ENCODE data around the gene ZNF652. TPM values are rescaled to one million over a fixed set of nuclear protein-coding genes. Genes with fewer than 3 reads are reported as not detected.
"Not testable (repeated sequence)": the region's sequence is repeated elsewhere in the genome, so short reads cannot be mapped to it uniquely, and the experiment has no call there.

Gene ZNF652
- total and polyA plus RNA-seq, 4 donors: 6.8 to 48.9 (median 37.8) TPM

DNA sequence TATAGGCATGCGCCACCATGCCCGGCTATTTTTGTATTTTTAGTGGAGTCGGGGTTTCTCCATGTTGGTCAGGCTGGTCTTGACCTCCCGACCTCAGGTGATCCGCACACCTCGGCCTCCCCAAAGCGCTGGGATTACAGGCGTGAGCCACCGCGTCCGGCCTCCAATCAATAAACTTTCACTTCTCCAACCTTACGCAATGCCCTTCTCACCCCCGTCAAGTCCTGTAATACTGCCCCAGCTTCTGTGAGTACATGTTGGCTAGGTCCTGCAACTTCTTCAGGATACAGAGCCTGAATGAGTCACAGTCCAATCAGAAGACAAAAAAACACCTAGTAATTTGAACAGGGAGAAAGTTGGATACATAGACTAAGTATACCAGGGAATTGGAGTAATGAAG is 84.4 kb downstream of the ZNF652 start:
- no peak overlapping the region for H3K4me3 ChIP-seq
- no peak for ATAC-seq (ENCODE audit: insufficient read depth, low FRiP score)
- H3K27ac ChIP-seq (ENCODE audit: low read depth in 1 of 2, low read length in 1 of 2): no peak overlapping the region
- H3K9me3 ChIP-seq (ENCODE audit: control insufficient read depth in 4 of 4, insufficient read depth in 3 of 4, low read length in 3 of 4): peaks cover 0 to 3% (median 0%) of the 10 kb centered on the region in 4 donors
- H3K4me1 ChIP-seq (ENCODE audit: control insufficient read depth in 5 of 5, insufficient read depth in 5 of 5, low read length in 5 of 5): no peaks in the 10 kb centered on the region
- no peak for TF ChIP-seq CTCF (IDR thresholded peaks at IDR 0.05; ENCODE audit: control extremely low read depth, extremely low read depth)
- WGBS, 2 donors: 85 to 86% methylated on average over 13 of the region's 13 CpGs
- no peak overlapping the region for H3K9ac ChIP-seq (ENCODE audit: insufficient read depth in 1 of 2, low read length in 2 of 2)
- no peak for DNase-seq
- no peaks in the 10 kb centered on the region for H3K36me3 ChIP-seq (ENCODE audit: control insufficient read depth in 4 of 4, insufficient read depth in 4 of 4, low read length in 4 of 4)
- no peaks in the 10 kb centered on the region for H3K27me3 ChIP-seq (ENCODE audit: control insufficient read depth in 3 of 3, insufficient read depth in 3 of 3, low read length in 2 of 3)

- H3K9ac ChIP-seq (ENCODE audit: insufficient read depth in 1 of 2, low read length in 2 of 2); H3K9me3 ChIP-seq (ENCODE audit: control insufficient read depth in 4 of 4, insufficient read depth in 3 of 4, low read length in 3 of 4); H3K27me3 ChIP-seq (ENCODE audit: control insufficient read depth in 3 of 3, insufficient read depth in 3 of 3, low read length in 2 of 3); H3K36me3 ChIP-seq (ENCODE audit: control insufficient read depth in 4 of 4, insufficient read depth in 4 of 4, low read length in 4 of 4); H3K4me3 ChIP-seq; H3K4me1 ChIP-seq (ENCODE audit: control insufficient read depth in 5 of 5, insufficient read depth in 5 of 5, low read length in 5 of 5); DNase-seq; ATAC-seq (ENCODE audit: insufficient read depth, low FRiP score); H3K27ac ChIP-seq (ENCODE audit: low read depth in 1 of 2, low read length in 1 of 2): not testable (repeated sequence)
- 96 to 98% methylated on average over 12 of the region's 12 CpGs for WGBS, 2 donors
Observed at GRCh38 chr17:49275981-49276380, 86.1 kb downstream of the ZNF652 start.

- TF ChIP-seq CTCF (IDR thresholded peaks at IDR 0.05; ENCODE audit: control extremely low read depth, extremely low read depth): no peak
- Histone ChIP-seq H3K9me3 (ENCODE audit: control insufficient read depth in 4 of 4, insufficient read depth in 3 of 4, low read length in 3 of 4) (no peaks in the 10 kb centered on the region), H3K36me3 (ENCODE audit: control insufficient read depth in 4 of 4, insufficient read depth in 4 of 4, low read length in 4 of 4) (no peaks in the 10 kb centered on the region), H3K27ac (ENCODE audit: low read depth in 1 of 2, low read length in 1 of 2) (no peak overlapping the region), H3K4me3 (no peak overlapping the region), H3K4me1 (ENCODE audit: control insufficient read depth in 5 of 5, insufficient read depth in 5 of 5, low read length in 5 of 5) (no peaks in the 10 kb centered on the region), H3K9ac (ENCODE audit: insufficient read depth in 1 of 2, low read length in 2 of 2) (no peak overlapping the region), H3K27me3 (ENCODE audit: control insufficient read depth in 3 of 3, insufficient read depth in 3 of 3, low read length in 2 of 3) (no peaks in the 10 kb centered on the region)
- no peak for ATAC-seq (ENCODE audit: insufficient read depth, low FRiP score)
- 81 to 89% methylated on average over 5 of the region's 5 CpGs for WGBS, 2 donors
- no peak for DNase-seq
Observed at GRCh38 chr17:49269356-49269755, 92.7 kb downstream of the ZNF652 start.

- Histone ChIP-seq H3K4me3 (no peak overlapping the region), H3K27me3 (ENCODE audit: control insufficient read depth in 3 of 3, insufficient read depth in 3 of 3, low read length in 2 of 3) (no peaks in the 10 kb centered on the region)
Observed at GRCh38 chr17:49267912-49268311, 94.1 kb downstream of the ZNF652 start.

More at GRCh38 chr17:49267912-49268311, 94.1 kb downstream of the ZNF652 start:
- Histone ChIP-seq H3K27ac (ENCODE audit: low read depth in 1 of 2, low read length in 1 of 2) (no peak overlapping the region), H3K4me1 (ENCODE audit: control insufficient read depth in 5 of 5, insufficient read depth in 5 of 5, low read length in 5 of 5) (no peaks in the 10 kb centered on the region), H3K9ac (ENCODE audit: insufficient read depth in 1 of 2, low read length in 2 of 2) (no peak overlapping the region), H3K9me3 (ENCODE audit: control insufficient read depth in 4 of 4, insufficient read depth in 3 of 4, low read length in 3 of 4) (no peaks in the 10 kb centered on the region), H3K36me3 (ENCODE audit: control insufficient read depth in 4 of 4, insufficient read depth in 4 of 4, low read length in 4 of 4) (no peaks in the 10 kb centered on the region)
- 87 to 90% methylated on average over 3 of the region's 3 CpGs for WGBS, 2 donors
- DNase-seq (no peak), ATAC-seq (ENCODE audit: insufficient read depth, low FRiP score) (no peak)
- no peak for TF ChIP-seq CTCF (IDR thresholded peaks at IDR 0.05; ENCODE audit: control extremely low read depth, extremely low read depth)
